Ascending aorta (tissue), 2 donors: ENCODE data around the gene MARCHF11. TPM values are rescaled to one million over a fixed set of nuclear protein-coding genes. Genes with fewer than 3 reads are reported as not detected.

Source experiments
- DNase-seq, 2 donors: peaks; one replicate each; pipeline ENCODE4 v3.0.0-alpha.2; 2019; ENCODE audit warnings: low spot score in 2 of 2
- H3K27ac ChIP-seq, 2 donors: fragments of 200-600 bp; sonication (generic); one replicate each; pipeline ENCODE4 v1.5.1; 2016 to 2017; ENCODE audit warnings: mild to moderate bottlenecking in 1 of 2
- H3K27me3 ChIP-seq: fragments of 200-600 bp; sonication (generic); one replicate; pipeline ENCODE4 v1.5.1; 2017
- H3K36me3 ChIP-seq, 2 donors: fragments of 200-600 bp; sonication (generic); one replicate each; pipeline ENCODE4 v1.5.1; 2016
- H3K4me1 ChIP-seq, 2 donors: fragments of 200-600 bp; sonication (generic); one replicate each; pipeline ENCODE4 v1.5.1; 2016 to 2017; ENCODE audit warnings: mild to moderate bottlenecking in 1 of 2
- H3K4me3 ChIP-seq, 2 donors: fragments of 200-600 bp; sonication (generic); one replicate each; pipeline ENCODE4 v1.5.1; 2016 to 2017; ENCODE audit warnings: mild to moderate bottlenecking in 1 of 2
- H3K9me3 ChIP-seq, 2 donors: fragments of 200-600 bp; sonication (generic); one replicate each; pipeline ENCODE4 v1.5.1; 2016
- intact Hi-C: fragments of 100-400 bp; cut with DNase I; formaldehyde crosslinking; loops from one replicate; pipeline ENCODE4 v1.15.1; 2023
- total RNA-seq: library from RNA; depleted of rRNA; stranded (reverse); fragments of >200 nt; gene quantifications from one replicate; pipeline ENCODE4 v1.1.0, GENCODE V29; 2016
- TF ChIP-seq, protein P1 (sequence below), 3 experiments: fragments of 200-600 bp in 2 of 3; fragments of 450-650 bp in 1 of 3; sonication (generic) in 2 of 3; IDR thresholded peaks; one replicate each; pipeline ENCODE4 v1.5.1; 2016 to 2019; ENCODE audit warnings: antibody characterized with exemption in 3 of 3, mild to moderate bottlenecking in 1 of 3, moderate library complexity in 1 of 3

Gene MARCHF11
- total RNA-seq, 1 donor from 2014 or later, result not detected

- H3K9me3 ChIP-seq, result no peaks in the 10 kb centered on the region
- no peaks in the 10 kb centered on the region for H3K36me3 ChIP-seq
- H3K27me3 ChIP-seq, result no peaks in the 10 kb centered on the region
- DNase-seq, result no peak
- intact Hi-C loops, result no loop called here
- no peak overlapping the region for H3K27ac ChIP-seq
- no peaks in the 10 kb centered on the region for H3K4me1 ChIP-seq
- TF ChIP-seq, protein P1, sequence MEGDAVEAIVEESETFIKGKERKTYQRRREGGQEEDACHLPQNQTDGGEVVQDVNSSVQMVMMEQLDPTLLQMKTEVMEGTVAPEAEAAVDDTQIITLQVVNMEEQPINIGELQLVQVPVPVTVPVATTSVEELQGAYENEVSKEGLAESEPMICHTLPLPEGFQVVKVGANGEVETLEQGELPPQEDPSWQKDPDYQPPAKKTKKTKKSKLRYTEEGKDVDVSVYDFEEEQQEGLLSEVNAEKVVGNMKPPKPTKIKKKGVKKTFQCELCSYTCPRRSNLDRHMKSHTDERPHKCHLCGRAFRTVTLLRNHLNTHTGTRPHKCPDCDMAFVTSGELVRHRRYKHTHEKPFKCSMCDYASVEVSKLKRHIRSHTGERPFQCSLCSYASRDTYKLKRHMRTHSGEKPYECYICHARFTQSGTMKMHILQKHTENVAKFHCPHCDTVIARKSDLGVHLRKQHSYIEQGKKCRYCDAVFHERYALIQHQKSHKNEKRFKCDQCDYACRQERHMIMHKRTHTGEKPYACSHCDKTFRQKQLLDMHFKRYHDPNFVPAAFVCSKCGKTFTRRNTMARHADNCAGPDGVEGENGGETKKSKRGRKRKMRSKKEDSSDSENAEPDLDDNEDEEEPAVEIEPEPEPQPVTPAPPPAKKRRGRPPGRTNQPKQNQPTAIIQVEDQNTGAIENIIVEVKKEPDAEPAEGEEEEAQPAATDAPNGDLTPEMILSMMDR (IDR thresholded peaks at IDR 0.05), result no peak
- H3K4me3 ChIP-seq, result no peak overlapping the region
Measured at GRCh38 chr5:16018970-16019369, 160.6 kb downstream of the MARCHF11 start.

- TF ChIP-seq, protein P1 (IDR thresholded peaks at IDR 0.05), result no peak
- H3K36me3 ChIP-seq, result no peaks in the 10 kb centered on the region
- no peak for DNase-seq
Measured at GRCh38 chr5:16017720-16018119, 161.9 kb downstream of the MARCHF11 start.

More at GRCh38 chr5:16017720-16018119, 161.9 kb downstream of the MARCHF11 start:
- Histone ChIP-seq H3K4me3 (no peak overlapping the region), H3K27me3 (no peaks in the 10 kb centered on the region), H3K27ac (no peak overlapping the region), H3K4me1 (no peaks in the 10 kb centered on the region), H3K9me3 (no peaks in the 10 kb centered on the region)
- intact Hi-C loops, result no loop called here
